ENCODE results near the gene SMARCC1.

SMARCC1 gene

GRCh38 chr3:47583320-47584075 is 198.2 kb downstream of the SMARCC1 start:
- no peak for DNase-seq

DNA sequence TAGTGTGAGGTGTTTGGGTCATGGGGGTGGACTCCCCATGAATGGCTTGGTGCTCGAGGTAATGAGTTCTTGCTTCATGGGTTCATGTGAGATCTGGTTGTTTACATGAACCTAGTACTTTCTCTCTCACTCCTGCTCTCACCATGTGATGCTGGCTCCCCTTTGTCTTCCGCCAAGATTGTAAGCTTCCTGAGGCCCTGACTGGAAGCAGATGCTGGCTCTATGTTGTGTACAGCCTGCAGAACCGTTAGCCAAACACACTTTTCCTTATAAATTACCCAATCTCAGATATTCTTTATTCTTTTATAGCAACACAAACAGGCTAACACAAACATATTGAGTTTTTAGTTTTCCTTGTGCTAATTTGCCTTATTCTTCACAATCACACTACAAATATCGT is 199.9 kb downstream of the SMARCC1 start:
- no peak for DNase-seq

DNA sequence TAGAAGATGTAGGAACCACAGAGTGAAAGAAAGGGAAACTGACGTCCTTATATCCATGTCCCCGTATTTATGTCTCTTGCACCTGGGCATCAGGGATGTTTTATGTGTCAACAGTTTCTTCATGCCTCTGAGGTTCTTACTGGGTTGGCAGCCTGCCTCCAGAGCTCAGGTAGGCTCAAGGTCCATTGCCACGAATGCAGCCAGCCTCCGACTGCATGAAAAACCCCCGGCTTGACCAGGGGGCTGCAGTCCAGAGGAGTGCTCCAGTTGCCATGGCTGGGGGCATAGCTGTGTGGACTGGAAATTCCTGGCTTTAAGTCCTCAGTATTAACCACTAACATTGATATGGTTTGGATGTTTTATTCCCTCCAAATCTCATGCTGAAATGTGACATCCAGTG is 200.3 kb downstream of the SMARCC1 start:
- no peak for DNase-seq

DNA sequence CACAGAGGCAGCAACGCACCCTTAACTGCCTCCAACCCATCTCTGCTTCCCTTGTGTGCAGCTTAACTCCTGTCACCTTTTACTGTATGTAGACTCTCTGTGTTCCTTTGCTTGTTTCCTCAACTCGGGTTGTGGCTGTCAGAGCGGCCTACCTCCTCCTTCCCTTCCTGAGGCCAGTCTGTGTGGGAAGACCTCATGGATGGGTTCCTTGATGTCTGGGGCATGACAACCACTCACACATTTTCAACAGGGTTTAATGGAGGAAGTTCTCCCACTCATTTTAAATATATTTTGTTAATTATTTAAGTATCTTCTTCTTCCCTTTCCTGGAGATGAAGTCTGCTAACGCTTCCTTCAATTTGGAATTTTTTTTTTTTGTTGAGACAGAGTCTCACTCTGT is 201.2 kb downstream of the SMARCC1 start:
- no peak for DNase-seq

- DNase-seq, result no peak
Observed at GRCh38 chr3:47579875-47580274, 201.8 kb downstream of the SMARCC1 start.

GRCh38 chr3:47578691-47579632 is 202.7 kb downstream of the SMARCC1 start, which contains the start of gene CSPG5:
Gene CSPG5 (minus strand): TSS chr3:47578865. CDS start chr3:47578693, 172 bp downstream.
- DNase-seq, result no peak

GRCh38 chr3:47578119-47578632 is 203.5 kb downstream of the SMARCC1 start:
- peak; percentile 15 for DNase-seq

- no peak for DNase-seq
Observed at GRCh38 chr3:47577583-47578118, 204.0 kb downstream of the SMARCC1 start.

- DNase-seq, result no peak
Observed at GRCh38 chr3:47573190-47574172, 208.2 kb downstream of the SMARCC1 start.

GRCh38 chr3:47571391-47572175 is 210.1 kb downstream of the SMARCC1 start:
- no peak for DNase-seq

DNA sequence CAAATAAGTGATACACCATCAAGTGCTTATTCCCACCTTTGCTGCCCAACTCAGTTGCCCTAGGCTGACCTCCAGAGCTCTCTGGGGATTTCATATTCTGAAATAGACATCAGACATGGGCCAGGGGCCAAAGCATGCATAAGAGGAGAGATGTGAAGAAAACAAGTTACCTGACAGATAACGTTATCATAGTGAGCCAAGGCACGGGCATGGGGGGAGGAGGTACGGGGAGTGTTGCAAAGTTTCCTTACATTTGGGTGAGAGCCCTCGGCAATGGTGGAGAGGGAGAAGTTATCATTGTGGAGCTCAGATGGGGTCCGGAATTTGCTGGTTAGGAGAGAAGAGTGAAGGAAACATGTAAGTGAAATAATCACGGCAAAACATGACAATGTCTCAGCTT is 212.8 kb downstream of the SMARCC1 start:
- DNase-seq, result no peak

DNA sequence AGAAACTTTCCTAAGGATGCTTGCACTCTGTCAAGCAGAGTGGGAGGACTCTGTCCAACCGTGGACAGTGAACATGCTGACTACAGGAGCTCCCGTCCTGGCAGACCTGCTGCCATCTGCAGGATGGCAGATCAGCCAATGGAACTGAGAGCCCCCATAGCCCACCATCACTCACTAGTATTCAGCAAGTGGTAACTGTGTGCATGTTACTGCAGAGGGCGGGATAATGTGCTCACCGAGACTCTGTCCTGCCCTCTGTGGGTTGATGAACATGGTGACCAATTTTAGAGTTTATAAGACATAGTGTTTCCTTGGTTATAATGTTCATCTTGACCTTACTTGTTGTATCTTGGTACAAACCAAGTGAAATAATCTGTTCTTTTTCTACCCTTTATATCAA is 214.5 kb downstream of the SMARCC1 start:
- DNase-seq, result no peak

- DNase-seq, result no peak
Observed at GRCh38 chr3:47566667-47567066, 215.0 kb downstream of the SMARCC1 start.

DNA sequence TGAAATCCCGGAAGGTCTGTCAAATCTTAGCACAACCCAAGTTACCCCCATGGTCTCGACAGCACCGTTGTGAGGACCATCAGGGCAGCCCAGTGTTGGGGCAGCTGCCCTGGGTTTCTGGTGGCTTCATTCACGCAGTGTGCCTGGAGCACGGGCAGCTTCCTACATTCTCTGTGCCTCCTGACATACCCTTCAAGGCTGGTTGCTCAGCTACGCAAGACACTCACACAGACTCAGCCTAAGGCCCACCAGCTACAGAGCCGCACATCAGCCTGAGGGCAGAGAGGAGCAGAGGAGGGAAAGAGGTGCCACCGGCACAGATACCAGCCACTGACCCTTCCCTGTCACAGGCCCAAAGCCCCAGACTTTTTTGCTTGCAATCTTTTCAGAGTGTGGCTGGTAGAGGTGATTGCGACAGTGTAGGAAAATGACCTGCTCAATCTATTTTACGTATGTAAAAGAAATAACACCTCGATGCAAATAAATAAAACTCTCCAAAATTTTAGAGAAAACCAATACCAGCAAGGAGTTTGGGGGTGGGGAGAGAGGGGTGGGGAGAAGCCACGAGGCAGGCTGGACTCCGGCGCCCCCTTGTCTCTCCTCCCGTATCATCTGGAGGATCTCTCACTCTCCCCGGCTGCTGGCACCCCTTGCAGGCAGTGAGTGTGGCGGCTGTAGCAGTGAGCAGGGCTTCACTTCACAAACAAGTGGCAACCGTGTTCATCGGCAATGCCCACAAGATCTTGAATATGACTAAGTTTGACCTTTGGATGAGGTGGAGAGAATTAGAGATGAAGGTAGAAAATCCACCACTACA is 215.8 kb downstream of the SMARCC1 start:
- no peak for DNase-seq

DNA sequence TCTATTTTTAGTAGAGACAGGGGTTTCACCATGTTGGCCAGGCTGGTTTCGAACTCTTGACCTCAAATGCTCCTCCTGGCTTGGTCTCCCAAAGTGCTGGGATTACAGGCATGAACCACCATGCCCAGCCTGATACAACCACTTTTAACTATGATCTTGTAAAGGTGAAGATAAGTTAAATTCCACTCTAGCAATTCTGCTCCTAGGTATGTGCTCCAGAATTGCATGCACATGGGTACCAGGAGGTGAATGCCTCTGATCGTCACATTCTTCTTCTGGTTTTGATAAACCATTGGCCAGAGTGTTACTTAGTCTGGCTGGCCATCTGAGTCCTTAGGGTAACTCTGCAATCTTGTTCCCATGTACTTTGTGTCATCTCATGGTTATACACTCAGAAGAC is 225.3 kb downstream of the SMARCC1 start:
- no peak for DNase-seq

GRCh38 chr3:47554335-47554734 is 227.4 kb downstream of the SMARCC1 start:
- no peak for DNase-seq

DNA sequence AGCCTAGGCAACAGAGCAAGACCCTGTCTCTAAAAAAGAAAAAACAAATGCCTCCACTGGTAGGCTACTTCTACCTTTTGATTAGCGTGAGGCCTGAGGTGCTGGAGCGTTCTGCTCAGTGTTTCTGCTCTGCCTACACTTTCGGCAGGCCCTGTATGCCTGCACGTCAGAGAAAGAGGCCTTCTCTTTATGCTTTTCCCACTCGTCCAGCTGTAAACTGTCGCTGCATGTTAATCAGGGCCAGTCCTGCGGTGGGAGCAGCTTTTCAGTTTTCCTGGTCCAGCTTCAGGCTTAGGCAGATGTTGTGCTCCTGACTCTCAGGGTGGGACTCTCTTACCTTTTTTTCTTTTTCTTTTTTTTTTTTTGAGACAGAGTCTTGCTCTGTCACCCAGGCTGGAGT is 228.3 kb downstream of the SMARCC1 start:
- no peak for DNase-seq

GRCh38 chr3:47542471-47543173 is 239.1 kb downstream of the SMARCC1 start:
- no peak for DNase-seq

DNA sequence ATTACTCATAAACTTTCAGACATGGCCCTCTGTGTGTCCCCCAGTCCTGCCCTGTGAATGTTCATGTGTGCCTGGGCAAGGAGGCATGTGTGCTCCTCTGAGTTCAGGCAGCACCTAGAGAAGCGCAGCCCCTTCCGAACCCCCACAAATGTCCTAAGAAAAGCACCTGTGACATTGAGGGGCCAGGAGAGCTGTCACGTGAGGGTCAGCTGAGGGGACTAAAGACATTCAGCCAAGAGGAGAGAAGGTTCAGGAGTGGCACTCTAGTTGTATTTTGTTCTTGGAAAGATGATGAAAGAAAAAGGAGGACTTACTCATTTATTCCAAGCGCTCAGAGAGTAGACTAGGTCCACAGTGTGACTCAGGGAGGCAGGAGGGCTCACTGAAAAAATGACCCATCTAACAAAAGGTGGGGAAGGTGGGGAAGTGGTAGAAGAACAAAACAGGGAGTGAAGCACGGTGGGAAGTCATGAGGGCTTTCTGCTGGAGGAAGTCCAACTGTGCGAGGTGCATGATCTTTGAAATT is 240.0 kb downstream of the SMARCC1 start:
- DNase-seq, result no peak
